GM12878 (cell line): ENCODE measurements around the gene RNF112. TPM values are rescaled to one million over a fixed set of nuclear protein-coding genes. Genes with fewer than 3 reads are reported as not detected.

ENCODE experiments used
- ATAC-seq: fragments of 200-7000 bp; cut with Tn5 transposase; 3 replicates; pipeline ENCODE4 v1.9.1; 2020; ENCODE audit warnings: mild to moderate bottlenecking, moderate library complexity
- BruUV-seq: library from RNA; stranded (reverse); fragments of 400-500 nt; replicated peaks from 2 replicates; lab custom pipeline; 2021; lab: Mats Ljungman, UMichigan
- CTCF ChIA-PET: fragments of 300-600 bp; sonication (Branson Sonifier 250); formaldehyde crosslinking; extraction: SDS; loops from one replicate; lab custom pipeline; 2021; ENCODE audit warnings: inconsistent platforms; lab: Yijun Ruan, JAX
- POLR2A ChIA-PET: fragments of 350-600 bp; formaldehyde crosslinking; extraction: SDS; loops from one replicate; lab custom pipeline; 2021; ENCODE audit warnings: inconsistent platforms; lab: Charles Lee
- RAD21 ChIA-PET: fragments of 300-600 bp; sonication (Branson Sonifier 250); formaldehyde crosslinking; loops from one replicate; lab custom pipeline; 2023; ENCODE audit warnings: antibody characterized with exemption; ENCODE audit not compliant: unreplicated experiment; lab: Charles Lee
- SMC1A ChIA-PET: fragments of 300-600 bp; sonication (Branson Sonifier 250); formaldehyde crosslinking; loops from one replicate; lab custom pipeline; 2023; ENCODE audit not compliant: unreplicated experiment, uncharacterized antibody; lab: Charles Lee
- DNase-seq: peaks from one replicate; pipeline ENCODE4 v3.0.0-alpha.2; 2011; ENCODE audit warnings: low read depth, low spot score
- FAIRE-seq: peaks from 3 replicates; lab custom pipeline; 2011; peaks lifted over from hg19 to GRCh38; lab: Jason Lieb, UNC
- H2AFZ ChIP-seq: 2 replicates; pipeline ENCODE4 v1.6.0; 2011; ENCODE audit warnings: low read depth, low read length, control low read depth; ENCODE audit not compliant: control insufficient read depth
- H3K27ac ChIP-seq: 2 replicates; pipeline ENCODE4 v1.5.1; 2011; ENCODE audit warnings: control low read depth; ENCODE audit not compliant: control insufficient read depth, insufficient read depth
- H3K27me3 ChIP-seq, 2 experiments: replicated peaks in 1 of 2; 2 replicates each; pipeline versions ENCODE4 v1.6.0 to v1.6.1; 2011; ENCODE audit warnings: low read length in 1 of 2; ENCODE audit not compliant: control insufficient read depth in 2 of 2, insufficient read depth in 2 of 2
- H3K36me3 ChIP-seq, 2 experiments: 2 replicates each; pipeline ENCODE4 v1.5.1; 2011; ENCODE audit warnings: low read length in 1 of 2; ENCODE audit not compliant: control insufficient read depth in 2 of 2, insufficient read depth in 2 of 2
- H3K4me1 ChIP-seq: 2 replicates; pipeline ENCODE4 v1.6.1; 2011; ENCODE audit warnings: mild to moderate bottlenecking, low read length, moderate library complexity, mixed read lengths; ENCODE audit not compliant: control insufficient read depth, insufficient read depth
- H3K4me2 ChIP-seq: 2 replicates; pipeline ENCODE4 v1.6.0; 2011; ENCODE audit warnings: control low read depth; ENCODE audit not compliant: control insufficient read depth, insufficient read depth
- H3K4me3 ChIP-seq: fragments of 200-600 bp; sonication (generic); 2 replicates; pipeline ENCODE4 v1.5.1; 2016
- H3K79me2 ChIP-seq: 2 replicates; pipeline ENCODE4 v1.6.0; 2011; ENCODE audit warnings: low read length; ENCODE audit not compliant: control insufficient read depth, insufficient read depth
- H3K9ac ChIP-seq: 2 replicates; pipeline ENCODE4 v1.8.0; 2011; ENCODE audit warnings: low read length, control low read depth, mixed read lengths; ENCODE audit not compliant: control insufficient read depth, insufficient read depth
- H3K9me3 ChIP-seq: replicated peaks from 3 replicates; pipeline ENCODE4 v1.5.1; 2011; ENCODE audit warnings: mild to moderate bottlenecking, low read length; ENCODE audit not compliant: control insufficient read depth, insufficient read depth
- H4K20me1 ChIP-seq: 2 replicates; pipeline ENCODE4 v1.6.0; 2011; ENCODE audit not compliant: control insufficient read depth, insufficient read depth
- BCL3 ChIP-seq: IDR thresholded peaks from 2 replicates; pipeline ENCODE4 v1.6.1; 2011; ENCODE audit warnings: borderline replicate concordance, low read depth, mild to moderate bottlenecking, moderate library complexity, low read length; ENCODE audit not compliant: insufficient read depth, poor library complexity, severe bottlenecking
- CBX3 ChIP-seq: fragments of 200-600 bp; sonication (generic); IDR thresholded peaks from 2 replicates; pipeline ENCODE4 v1.6.1; 2016; ENCODE audit warnings: low read depth, borderline replicate concordance
- CBX5 ChIP-seq: sonication (generic); IDR thresholded peaks from 2 replicates; pipeline ENCODE4 v1.6.1; 2016; ENCODE audit warnings: low read depth, moderate library complexity, mild to moderate bottlenecking, inconsistent platforms
- CTCF ChIP-seq, 3 experiments: IDR thresholded peaks in 2 of 3; conservative IDR thresholded peaks in 1 of 3; 2 replicates each; pipeline ENCODE4 v1.5.1; 2011; ENCODE audit warnings: low read depth in 3 of 3, low read length in 3 of 3, mild to moderate bottlenecking in 3 of 3, control low read depth in 2 of 3, moderate library complexity in 2 of 3, inconsistent platforms in 1 of 3, mixed read lengths in 1 of 3; ENCODE audit not compliant: control insufficient read depth in 2 of 3, insufficient read depth in 1 of 3; ENCODE audit errors: extremely low read depth in 1 of 3
- ELK1 ChIP-seq: IDR thresholded peaks from 2 replicates; pipeline ENCODE4 v1.6.1; 2012; ENCODE audit warnings: low read depth, low read length, improper control_type of control experiment
- ETV6 ChIP-seq, 2 experiments: fragments of 450-650 bp in 1 of 2; IDR thresholded peaks in 1 of 2; conservative IDR thresholded peaks in 1 of 2; 2 replicates each; pipeline ENCODE4 v1.6.1; 2014; ENCODE audit warnings: antibody characterized with exemption in 1 of 2, borderline replicate concordance in 1 of 2, low read depth in 1 of 2, mild to moderate bottlenecking in 1 of 2, moderate library complexity in 1 of 2
- JUND ChIP-seq: IDR thresholded peaks from 2 replicates; pipeline ENCODE4 v1.6.1; 2012; ENCODE audit warnings: low read depth, mild to moderate bottlenecking, low read length, improper control_type of control experiment, moderate library complexity
- NFIC ChIP-seq: IDR thresholded peaks from 2 replicates; pipeline ENCODE4 v1.6.1; 2012; ENCODE audit warnings: low read depth, mild to moderate bottlenecking, inconsistent platforms, low read length, moderate library complexity
- POLR2AphosphoS5 ChIP-seq: IDR thresholded peaks from 2 replicates; pipeline ENCODE4 v1.6.1; 2011; ENCODE audit warnings: mild to moderate bottlenecking, low read length, inconsistent platforms
- RFX5 ChIP-seq: IDR thresholded peaks from 2 replicates; pipeline ENCODE4 v1.6.1; 2011; ENCODE audit warnings: low read depth, low read length, improper control_type of control experiment
- RUNX3 ChIP-seq: IDR thresholded peaks from 2 replicates; pipeline ENCODE4 v1.6.1; 2012; ENCODE audit warnings: low read length, inconsistent platforms
- SPI1 ChIP-seq: IDR thresholded peaks from 2 replicates; pipeline ENCODE4 v1.6.1; 2011; ENCODE audit warnings: low read depth, mild to moderate bottlenecking, low read length, moderate library complexity, borderline replicate concordance; ENCODE audit not compliant: insufficient read depth
- SREBF1 ChIP-seq: IDR thresholded peaks from 2 replicates; pipeline ENCODE4 v1.6.1; 2012; ENCODE audit warnings: mild to moderate bottlenecking, low read length
- ZZZ3 ChIP-seq: IDR thresholded peaks from 2 replicates; pipeline ENCODE4 v1.6.1; 2011; ENCODE audit warnings: low read depth; ENCODE audit not compliant: control insufficient read depth, insufficient read length
- WGBS: methylation state at CpG from one replicate; pipeline ENCODE4 v1.1.6; 2016; ENCODE audit warnings: low lambda C conversion rate; ENCODE audit not compliant: insufficient replicate concordance, insufficient coverage; ENCODE audit errors: missing lambda C conversion rate; 5-methylcytosine and 5-hydroxymethylcytosine counted together
- in situ Hi-C: fragments of 300-500 bp; cut with MboI; formaldehyde crosslinking; loops from 9 replicates; pipeline ENCODE4 v1.14.3; 2018; ENCODE audit warnings: mixed read lengths
- intact Hi-C: fragments of 100-400 bp; cut with micrococcal nuclease; formaldehyde crosslinking; loops from one replicate; pipeline ENCODE4 v1.14.2; 2022; ENCODE audit not compliant: unreplicated experiment
- polyA plus RNA-seq, 11 experiments: library from polyadenylated mRNA; depleted of rRNA in 4 of 11; unstranded in 6 of 11; stranded (reverse) in 5 of 11; fragments of >200 nt; fragmentation: Nextera tagmentation in 4 of 11; fragmentation: Illumina TruSeq in 1 of 11; extraction: Ambion mirVana in 4 of 11; extraction: Trizol in 1 of 11; gene quantifications; 1 replicate in 1 of 11; 2 replicates in 10 of 11; pipeline versions ENCODE4 v1.2.1 to v1.2.3, GENCODE V29; 2011 to 2016; ENCODE audit warnings: inconsistent platforms in 2 of 11, missing spikeins in 2 of 11, low read depth in 1 of 11
- total RNA-seq, 4 experiments: library from RNA; depleted of rRNA in 3 of 4; stranded (reverse); fragments of >200 nt in 3 of 4; fragmentation: Illumina TruSeq in 1 of 4; extraction: Trizol in 1 of 4; gene quantifications; 2 replicates each; pipeline versions ENCODE4 v1.2.1 to v1.2.3, GENCODE V29; 2013 to 2021
- TF ChIP-seq, protein P1 (sequence below): IDR thresholded peaks from 2 replicates; pipeline ENCODE4 v1.6.1; 2011; ENCODE audit warnings: mild to moderate bottlenecking, low read depth, low read length, moderate library complexity; ENCODE audit not compliant: insufficient replicate concordance
- TF ChIP-seq, protein P2 (sequence below): IDR thresholded peaks from 2 replicates; pipeline ENCODE4 v1.6.1; 2011; ENCODE audit warnings: low read depth, mild to moderate bottlenecking, low read length, moderate library complexity, borderline replicate concordance; ENCODE audit errors: extremely low read depth

The RNF112 gene
- total and polyA plus RNA-seq, 10 of the 15 experiments (the other 5 are each of a cell fraction or from before 2014, with no cell fraction given), result not detected

DNA sequence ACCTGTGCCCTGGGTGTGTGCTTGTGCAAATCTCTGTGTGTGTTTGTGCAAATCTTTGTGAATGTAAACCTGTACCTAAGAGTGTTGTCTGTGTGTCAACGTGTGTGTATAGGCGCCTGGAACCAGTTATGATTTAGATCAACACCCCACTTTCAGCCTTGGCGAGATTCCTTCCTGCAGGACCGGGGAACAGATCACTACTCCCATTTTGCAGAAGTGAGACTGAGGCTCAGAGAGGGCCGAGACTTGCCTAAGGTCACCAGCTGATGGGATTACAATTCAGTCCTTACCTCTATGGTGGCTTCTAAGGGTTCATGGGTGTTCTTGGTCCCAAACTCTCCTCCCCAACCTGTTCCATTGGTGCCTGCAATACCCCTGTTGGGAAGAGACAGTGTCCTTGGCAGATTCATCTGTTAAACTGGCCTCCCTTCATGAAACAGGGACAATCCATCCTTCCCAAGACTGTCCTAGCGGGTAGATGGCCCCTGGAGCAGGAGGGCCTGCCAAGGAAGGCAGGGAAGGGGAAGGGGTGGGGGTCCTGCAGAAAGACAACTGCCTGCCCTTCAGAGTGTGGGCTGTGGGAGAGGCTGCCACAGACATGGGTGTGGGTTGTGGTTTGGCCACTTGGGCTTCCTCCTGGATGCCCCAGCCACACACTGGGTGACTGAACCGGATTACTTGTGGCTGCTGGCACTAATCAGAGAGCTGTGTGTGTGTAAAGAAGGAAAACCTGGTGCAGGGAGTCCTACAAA lies 39.6 kb upstream of the RNF112 start:
- ChIA-PET CTCF (interaction anchor here (1.3 kb wide), 1 partner anchor 9 kb away, joined by 4 read pairs; the partner anchor contains the start of gene B9D1), POLR2A (no interaction called here), SMC1A (interaction anchor here (0.7 to 0.9 kb wide), 2 partner anchors 8 to 76 kb away, joined by 3 to 4 read pairs; no protein-coding TSS in a partner anchor), RAD21 (interaction anchor here (0.9 kb wide), 1 partner anchor 9 kb away, joined by 3 read pairs; the partner anchor contains the start of gene B9D1)
- H3K79me2 ChIP-seq, result no peaks in the 10 kb centered on the region
- TF ChIP-seq SPI1, result peak; percentile 60; the same call in 1 of the 2 replicates
- TF ChIP-seq, protein P1, sequence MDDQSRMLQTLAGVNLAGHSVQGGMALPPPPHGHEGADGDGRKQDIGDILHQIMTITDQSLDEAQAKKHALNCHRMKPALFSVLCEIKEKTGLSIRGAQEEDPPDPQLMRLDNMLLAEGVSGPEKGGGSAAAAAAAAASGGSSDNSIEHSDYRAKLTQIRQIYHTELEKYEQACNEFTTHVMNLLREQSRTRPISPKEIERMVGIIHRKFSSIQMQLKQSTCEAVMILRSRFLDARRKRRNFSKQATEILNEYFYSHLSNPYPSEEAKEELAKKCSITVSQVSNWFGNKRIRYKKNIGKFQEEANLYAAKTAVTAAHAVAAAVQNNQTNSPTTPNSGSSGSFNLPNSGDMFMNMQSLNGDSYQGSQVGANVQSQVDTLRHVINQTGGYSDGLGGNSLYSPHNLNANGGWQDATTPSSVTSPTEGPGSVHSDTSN, result peak; percentile 13
- TF ChIP-seq, protein P2, sequence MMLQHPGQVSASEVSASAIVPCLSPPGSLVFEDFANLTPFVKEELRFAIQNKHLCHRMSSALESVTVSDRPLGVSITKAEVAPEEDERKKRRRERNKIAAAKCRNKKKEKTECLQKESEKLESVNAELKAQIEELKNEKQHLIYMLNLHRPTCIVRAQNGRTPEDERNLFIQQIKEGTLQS, result no peak
- TF ChIP-seq ETV6 (conservative IDR thresholded peaks at IDR 0.05 in 1 of 2, IDR thresholded peaks at IDR 0.05 in 1 of 2; ENCODE audit: borderline replicate concordance in 1 of 2, low read depth in 1 of 2), result no peak
- peak; percentile 87 for TF ChIP-seq BCL3
- TF ChIP-seq ZZZ3, result no peak
- TF ChIP-seq POLR2AphosphoS5, result no peak
- TF ChIP-seq NFIC, result no peak
- TF ChIP-seq RUNX3, result peak; percentile 36; the same call in 1 of the 2 replicates
- no peak for TF ChIP-seq SREBF1
- no peak for TF ChIP-seq JUND
- TF ChIP-seq CBX5, result no peak
- no peak for TF ChIP-seq CBX3
- no peak for TF ChIP-seq RFX5
- TF ChIP-seq ELK1, result no peak
- no peak for TF ChIP-seq CTCF (IDR thresholded peaks at IDR 0.05 in 2 of 3, conservative IDR thresholded peaks at IDR 0.05 in 1 of 3; ENCODE audit: control insufficient read depth in 2 of 3, extremely low read depth in 1 of 3, insufficient read depth in 1 of 3, low read depth in 3 of 3, low read length in 3 of 3)
- DNase-seq (no peak), ATAC-seq (peak; percentile 44), FAIRE-seq (no peak)
- intact Hi-C loops, result no loop called here
- H3K36me3 ChIP-seq, result no peaks in the 10 kb centered on the region
- H3K4me3 ChIP-seq, result no peak overlapping the region
- no peak overlapping the region for H3K27ac ChIP-seq
- peak overlapping the region; percentile 63; the same call in 1 of the 2 replicates for H3K4me2 ChIP-seq
- in situ Hi-C loops, result no loop called here
- peaks cover 26% of the 10 kb centered on the region for H3K4me1 ChIP-seq
- H3K9ac ChIP-seq, result no peak overlapping the region
- H2AFZ ChIP-seq, result no peak overlapping the region
- no TSS peak for BruUV-seq
- H3K9me3 ChIP-seq, result no peaks in the 10 kb centered on the region
- H4K20me1 ChIP-seq, result 0 out of 2 replicates have a peak, but pooled peaks cover 3% of the 10 kb centered on the region
- H3K27me3 ChIP-seq, result no peaks in the 10 kb centered on the region
- WGBS, result 37% methylated on average over 7 of the region's 7 CpGs
